OCI-LY3 (cell line): Measurements from ENCODE around the gene SLC12A8.

ENCODE experiments used
- H2AFZ ChIP-seq: fragments of 200-600, 300-600 bp; shearing (Covaris generic); 2 replicates; pipeline ENCODE4 v1.6.0; 2014; ENCODE audit warnings: antibody characterized with exemption, low read depth, low read length
- H3K27ac ChIP-seq: fragments of 200-600, 300-600 bp; sonication (generic); 2 replicates; pipeline ENCODE4 v1.5.1; 2014; ENCODE audit warnings: mild to moderate bottlenecking, low read length, moderate library complexity, mixed read lengths
- H3K27me3 ChIP-seq: fragments of 200-600, 300-600 bp; sonication (generic); 2 replicates; pipeline ENCODE4 v1.6.1; 2014; ENCODE audit warnings: low read depth, low read length, mixed read lengths
- H3K36me3 ChIP-seq: fragments of 200-600, 300-600 bp; sonication (generic); replicated peaks from 2 replicates; pipeline ENCODE3; 2014; ENCODE audit warnings: low read depth, low read length, mixed read lengths
- H3K4me1 ChIP-seq: fragments of 300-600, 200-600 bp; sonication (generic); 2 replicates; pipeline ENCODE4 v1.6.1; 2014; ENCODE audit warnings: low read length, mixed read lengths
- H3K4me2 ChIP-seq: fragments of 200-600, 300-600 bp; sonication (generic); 2 replicates; pipeline ENCODE4 v1.6.1; 2014; ENCODE audit warnings: low read length, mixed read lengths
- H3K4me3 ChIP-seq: fragments of 300-600, 200-600 bp; sonication (generic); 2 replicates; pipeline ENCODE4 v1.5.1; 2014; ENCODE audit warnings: antibody characterized with exemption, mild to moderate bottlenecking, low read length, moderate library complexity
- H3K79me2 ChIP-seq: fragments of 300-600, 200-600 bp; shearing (Covaris generic); 2 replicates; pipeline ENCODE4 v1.6.1; 2014; ENCODE audit warnings: mild to moderate bottlenecking, low read length, mixed read lengths
- H3K9ac ChIP-seq: fragments of 300-600, 200-600 bp; shearing (Covaris generic); 2 replicates; pipeline ENCODE4 v1.6.0; 2014; ENCODE audit warnings: mild to moderate bottlenecking, low read length, moderate library complexity
- H3K9me3 ChIP-seq: fragments of 200-600, 300-600 bp; shearing (Covaris generic); 2 replicates; pipeline ENCODE4 v1.6.1; 2014; ENCODE audit warnings: low read length, mixed read lengths; ENCODE audit not compliant: insufficient read depth
- H4K20me1 ChIP-seq: fragments of 200-600, 300-600 bp; sonication (generic); 2 replicates; pipeline ENCODE4 v1.6.1; 2016; ENCODE audit warnings: low read length, mixed read lengths; ENCODE audit not compliant: insufficient read depth
- EZH2phosphoT487 ChIP-seq: fragments of 200-600 bp; shearing (Covaris generic); IDR thresholded peaks from 2 replicates; pipeline ENCODE4 v1.6.1; 2018; ENCODE audit warnings: antibody characterized with exemption, mixed run types, low read depth
- TF ChIP-seq, protein P1 (sequence below): fragments of 200-600, 300-600 bp; sonication (generic); IDR thresholded peaks from 2 replicates; pipeline ENCODE4 v1.5.1; 2014; ENCODE audit warnings: antibody characterized with exemption, low read length, low read depth

SLC12A8 gene

DNA sequence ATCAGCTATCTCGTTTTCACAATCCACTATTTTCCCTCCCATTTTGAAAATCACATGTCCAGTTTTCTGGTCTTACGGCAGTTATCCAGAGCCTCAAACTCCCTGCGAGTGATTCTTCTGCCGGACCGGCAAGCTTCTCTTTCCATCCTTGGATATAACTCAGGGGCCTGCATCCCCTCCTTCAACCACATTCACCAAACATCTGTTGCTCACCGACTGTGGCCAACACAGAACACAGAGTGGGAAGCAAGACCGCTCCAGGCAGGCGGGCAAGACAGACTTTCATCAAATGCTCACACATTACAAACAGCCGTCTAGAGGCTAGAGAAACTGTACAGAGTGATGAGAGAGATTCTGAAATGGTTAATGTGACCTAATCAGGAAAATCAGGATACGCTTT is 7.6 kb upstream of the SLC12A8 start:
- H3K4me1 ChIP-seq, result no peaks in the 10 kb centered on the region
- H3K27ac ChIP-seq, result no peak overlapping the region
- no peaks in the 10 kb centered on the region for H3K9me3 ChIP-seq
- H3K79me2 ChIP-seq, result no peaks in the 10 kb centered on the region
- no peak overlapping the region for H3K9ac ChIP-seq
- H3K36me3 ChIP-seq, result no peaks in the 10 kb centered on the region
- no peaks in the 10 kb centered on the region for H3K27me3 ChIP-seq
- no peak overlapping the region for H2AFZ ChIP-seq
- H4K20me1 ChIP-seq, result no peaks in the 10 kb centered on the region
- no peak overlapping the region for H3K4me2 ChIP-seq
- no peak overlapping the region for H3K4me3 ChIP-seq
- TF ChIP-seq, protein P1, sequence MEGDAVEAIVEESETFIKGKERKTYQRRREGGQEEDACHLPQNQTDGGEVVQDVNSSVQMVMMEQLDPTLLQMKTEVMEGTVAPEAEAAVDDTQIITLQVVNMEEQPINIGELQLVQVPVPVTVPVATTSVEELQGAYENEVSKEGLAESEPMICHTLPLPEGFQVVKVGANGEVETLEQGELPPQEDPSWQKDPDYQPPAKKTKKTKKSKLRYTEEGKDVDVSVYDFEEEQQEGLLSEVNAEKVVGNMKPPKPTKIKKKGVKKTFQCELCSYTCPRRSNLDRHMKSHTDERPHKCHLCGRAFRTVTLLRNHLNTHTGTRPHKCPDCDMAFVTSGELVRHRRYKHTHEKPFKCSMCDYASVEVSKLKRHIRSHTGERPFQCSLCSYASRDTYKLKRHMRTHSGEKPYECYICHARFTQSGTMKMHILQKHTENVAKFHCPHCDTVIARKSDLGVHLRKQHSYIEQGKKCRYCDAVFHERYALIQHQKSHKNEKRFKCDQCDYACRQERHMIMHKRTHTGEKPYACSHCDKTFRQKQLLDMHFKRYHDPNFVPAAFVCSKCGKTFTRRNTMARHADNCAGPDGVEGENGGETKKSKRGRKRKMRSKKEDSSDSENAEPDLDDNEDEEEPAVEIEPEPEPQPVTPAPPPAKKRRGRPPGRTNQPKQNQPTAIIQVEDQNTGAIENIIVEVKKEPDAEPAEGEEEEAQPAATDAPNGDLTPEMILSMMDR, result no peak
- no peak for TF ChIP-seq EZH2phosphoT487

DNA sequence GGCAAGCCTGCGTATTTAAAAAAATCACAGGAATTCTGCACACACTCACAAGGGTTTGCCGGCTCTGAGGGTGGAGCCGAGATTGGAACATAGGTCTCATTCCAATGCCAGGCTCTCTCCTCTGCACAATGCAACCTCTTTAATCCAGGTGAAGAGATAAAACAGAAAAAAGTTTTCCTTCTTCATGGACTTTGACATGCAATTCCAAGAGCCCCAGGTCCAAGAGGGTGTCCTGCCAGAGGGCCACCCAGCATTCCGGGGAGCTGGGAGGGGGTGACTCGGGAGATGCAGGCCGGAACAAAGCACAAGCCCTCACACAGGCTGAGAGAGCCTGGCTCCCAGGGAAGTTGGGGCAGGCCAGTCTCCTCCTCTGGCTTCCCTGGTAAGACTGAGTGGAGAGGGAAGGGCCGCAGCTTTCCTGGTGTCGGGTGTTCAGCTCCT is 6.7 kb upstream of the SLC12A8 start:
- Histone ChIP-seq H3K4me2 (no peak overlapping the region), H3K36me3 (no peaks in the 10 kb centered on the region), H4K20me1 (no peaks in the 10 kb centered on the region), H3K9me3 (no peaks in the 10 kb centered on the region), H3K27me3 (no peaks in the 10 kb centered on the region), H3K79me2 (no peaks in the 10 kb centered on the region), H3K9ac (no peak overlapping the region), H3K4me3 (no peak overlapping the region), H3K27ac (no peak overlapping the region), H3K4me1 (no peaks in the 10 kb centered on the region), H2AFZ (no peak overlapping the region)
- no peak for TF ChIP-seq EZH2phosphoT487
- TF ChIP-seq, protein P1, result no peak

DNA sequence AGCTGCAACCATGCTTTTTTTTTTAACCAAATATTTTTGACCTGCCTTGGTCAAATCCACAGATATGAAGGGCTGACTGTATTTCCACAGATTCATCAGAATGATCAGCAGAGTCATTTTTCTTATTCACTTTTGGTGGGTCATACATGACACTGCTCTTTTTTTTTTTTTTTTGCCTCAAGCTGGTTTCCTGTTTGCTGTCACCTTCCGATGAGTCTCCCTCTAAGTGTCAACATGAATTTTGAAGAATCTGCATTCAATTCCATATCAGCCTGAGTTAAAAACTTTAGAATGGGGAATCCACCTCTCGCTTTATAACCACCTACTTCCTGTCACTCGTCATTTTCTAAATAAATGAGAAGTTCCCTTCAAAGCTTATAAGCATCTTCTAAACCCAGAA is 2.2 kb upstream of the SLC12A8 start:
- Histone ChIP-seq H3K4me1 (no peaks in the 10 kb centered on the region), H3K9me3 (no peaks in the 10 kb centered on the region), H3K4me3 (no peak overlapping the region), H4K20me1 (no peaks in the 10 kb centered on the region), H3K79me2 (no peaks in the 10 kb centered on the region), H3K27me3 (no peaks in the 10 kb centered on the region), H3K4me2 (0 out of 2 replicates have a peak overlapping the region, but pooled peaks have one; percentile 6), H2AFZ (peak overlapping the region; percentile 25; the same call in 1 of the 2 replicates), H3K9ac (no peak overlapping the region), H3K27ac (no peak overlapping the region), H3K36me3 (no peaks in the 10 kb centered on the region)
- no peak for TF ChIP-seq EZH2phosphoT487
- TF ChIP-seq, protein P1, result no peak

DNA sequence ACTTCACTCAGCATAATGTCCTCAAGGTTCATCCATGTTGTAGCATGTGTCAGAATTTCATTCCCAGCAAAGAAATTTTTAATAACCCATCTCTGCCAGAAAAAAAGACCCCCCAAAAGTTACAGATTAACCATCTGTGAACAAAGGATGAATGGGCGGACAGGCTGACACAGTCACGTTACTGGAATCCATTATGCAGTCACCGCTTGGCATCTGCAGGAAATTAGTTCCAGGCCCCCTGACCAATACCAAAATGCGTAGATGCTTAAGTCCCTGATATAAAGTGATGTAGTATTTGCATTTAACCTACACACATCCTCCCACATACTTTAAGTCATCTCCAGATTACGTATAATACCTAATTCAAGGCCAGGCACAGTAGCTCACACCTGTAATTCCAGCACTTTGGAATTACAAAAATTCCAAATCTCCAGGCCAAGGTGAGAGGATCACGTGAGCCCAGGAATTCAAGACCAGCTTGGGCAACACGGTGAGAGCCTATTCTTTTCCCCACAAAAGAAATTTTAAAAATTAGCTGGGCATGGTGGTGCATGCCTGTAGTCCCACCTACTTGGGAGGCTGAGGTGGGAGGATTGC is 1.5 kb upstream of the SLC12A8 start:
- Histone ChIP-seq H3K9ac (no peak overlapping the region), H3K79me2 (no peaks in the 10 kb centered on the region), H3K27me3 (no peaks in the 10 kb centered on the region), H3K4me3 (no peak overlapping the region), H3K27ac (no peak overlapping the region), H3K9me3 (no peaks in the 10 kb centered on the region), H2AFZ (no peak overlapping the region), H3K4me2 (no peak overlapping the region), H3K36me3 (no peaks in the 10 kb centered on the region), H3K4me1 (no peaks in the 10 kb centered on the region), H4K20me1 (no peaks in the 10 kb centered on the region)
- no peak for TF ChIP-seq EZH2phosphoT487
- TF ChIP-seq, protein P1, result no peak
